ENCODE results near the gene CRIM1.

- no peak for TF ChIP-seq NFIC (IDR thresholded peaks at IDR 0.05)
- TF ChIP-seq EP300 (IDR thresholded peaks at IDR 0.05; ENCODE audit: borderline replicate concordance): no peak
Observed at GRCh38 chr2:36441816-36442215, 86.2 kb downstream of the CRIM1 start.
